ENCODE results near the gene MVB12B. TPM values are rescaled to one million over a fixed set of nuclear protein-coding genes. Genes with fewer than 3 reads are reported as not detected.

Gene MVB12B
- total RNA-seq, 1 experiment from 2014 or later = 5.7 TPM

DNA sequence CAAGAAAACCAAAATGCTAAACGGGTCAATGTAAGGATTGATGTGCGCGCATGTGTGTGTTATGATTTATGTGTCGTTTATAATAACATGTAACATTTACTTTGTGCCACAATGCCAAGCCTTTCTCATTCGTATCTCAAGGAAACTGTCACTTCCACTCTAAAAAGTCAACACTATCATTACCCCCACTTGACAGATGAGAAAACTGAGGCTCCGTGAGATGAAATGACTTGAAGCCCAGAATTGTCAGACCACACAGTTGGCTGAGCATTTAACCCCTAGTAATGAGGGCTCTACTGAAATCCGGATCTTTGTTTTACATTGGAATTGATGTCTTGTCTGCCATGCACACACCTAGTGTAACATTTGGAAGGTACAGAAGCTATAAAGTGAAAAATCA, 192.1 kb downstream of the MVB12B start (continued):
- TF ChIP-seq NR1H2 (CRISPR knock-in tag; IDR thresholded peaks at IDR 0.05) (no peak), GABPB1 (CRISPR knock-in tag; IDR thresholded peaks at IDR 0.05) (no peak), CREB1 (CRISPR knock-in tag; IDR thresholded peaks at IDR 0.05) (no peak), GTF2I (CRISPR knock-in tag; conservative IDR thresholded peaks at IDR 0.05) (no peak)
- TF ChIP-seq, protein P1, sequence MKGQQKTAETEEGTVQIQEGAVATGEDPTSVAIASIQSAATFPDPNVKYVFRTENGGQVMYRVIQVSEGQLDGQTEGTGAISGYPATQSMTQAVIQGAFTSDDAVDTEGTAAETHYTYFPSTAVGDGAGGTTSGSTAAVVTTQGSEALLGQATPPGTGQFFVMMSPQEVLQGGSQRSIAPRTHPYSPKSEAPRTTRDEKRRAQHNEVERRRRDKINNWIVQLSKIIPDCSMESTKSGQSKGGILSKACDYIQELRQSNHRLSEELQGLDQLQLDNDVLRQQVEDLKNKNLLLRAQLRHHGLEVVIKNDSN (CRISPR knock-in tag; IDR thresholded peaks at IDR 0.05) = no peak

DNA sequence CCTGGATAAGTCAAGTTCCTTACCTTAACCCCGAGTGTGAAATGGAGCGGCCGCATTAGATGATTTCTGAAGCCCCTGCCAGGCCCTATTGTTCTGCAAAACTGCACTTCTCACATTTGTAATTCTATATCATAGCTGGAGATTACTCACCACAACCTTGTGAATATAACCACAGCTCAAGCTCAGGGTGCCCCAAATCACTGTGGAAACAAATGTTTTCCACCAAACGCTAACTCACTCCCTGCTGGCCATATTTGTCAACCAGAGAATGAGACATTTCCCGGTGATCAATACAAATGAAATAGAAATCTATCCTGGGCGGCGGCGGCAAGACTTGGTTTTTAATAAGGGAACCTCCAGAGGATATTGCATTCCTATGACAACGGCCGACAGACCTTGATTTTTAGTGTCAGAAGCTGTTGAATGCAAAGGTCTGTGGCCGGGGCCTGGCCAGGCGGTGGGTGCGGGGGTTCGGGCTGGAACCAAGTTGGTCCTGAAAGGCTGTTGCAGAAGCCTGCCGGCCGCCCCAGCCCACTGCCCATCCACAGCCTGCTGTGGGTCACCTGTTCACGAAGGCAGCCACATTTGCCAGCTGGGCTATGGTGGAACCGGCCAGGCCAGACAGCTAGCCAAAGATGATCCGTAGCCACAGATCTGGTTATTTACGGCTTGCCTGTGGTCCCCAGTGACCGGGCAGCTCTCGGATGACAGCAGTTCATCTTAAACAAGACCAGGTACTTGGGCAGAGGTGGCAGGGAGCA, 193.2 kb downstream of the MVB12B start:
- H3K36me3 Mint-ChIP-seq = no peaks in the 10 kb centered on the region
- peaks cover 38% of the 10 kb centered on the region for H3K4me1 Mint-ChIP-seq
- H3K9me3 Mint-ChIP-seq = no peaks in the 10 kb centered on the region
- no peak for DNase-seq (ENCODE audit: low spot score)
- H3K27me3 Mint-ChIP-seq (ENCODE audit: low read depth) = peaks cover 20% of the 10 kb centered on the region
- no peak overlapping the region for H3K4me3 Mint-ChIP-seq
- POLR2A ChIA-PET = interaction anchor here (0.5 kb wide), 1 partner anchor 1760 kb away, joined by 6 read pairs; no protein-coding TSS in a partner anchor
- H3K27ac Mint-ChIP-seq = no peak overlapping the region
- ATAC-seq = no peak
- CTCF ChIA-PET = interaction anchor here (1.0 to 17.5 kb wide), 2 partner anchors 36 to 142 kb away, joined by 3 to 296 read pairs; no protein-coding TSS in a partner anchor
- TF ChIP-seq ATF1 (CRISPR knock-in tag; IDR thresholded peaks at IDR 0.05) = no peak
- TF ChIP-seq NFE2L1 (CRISPR knock-in tag; IDR thresholded peaks at IDR 0.05) = no peak
- TF ChIP-seq, protein P2, sequence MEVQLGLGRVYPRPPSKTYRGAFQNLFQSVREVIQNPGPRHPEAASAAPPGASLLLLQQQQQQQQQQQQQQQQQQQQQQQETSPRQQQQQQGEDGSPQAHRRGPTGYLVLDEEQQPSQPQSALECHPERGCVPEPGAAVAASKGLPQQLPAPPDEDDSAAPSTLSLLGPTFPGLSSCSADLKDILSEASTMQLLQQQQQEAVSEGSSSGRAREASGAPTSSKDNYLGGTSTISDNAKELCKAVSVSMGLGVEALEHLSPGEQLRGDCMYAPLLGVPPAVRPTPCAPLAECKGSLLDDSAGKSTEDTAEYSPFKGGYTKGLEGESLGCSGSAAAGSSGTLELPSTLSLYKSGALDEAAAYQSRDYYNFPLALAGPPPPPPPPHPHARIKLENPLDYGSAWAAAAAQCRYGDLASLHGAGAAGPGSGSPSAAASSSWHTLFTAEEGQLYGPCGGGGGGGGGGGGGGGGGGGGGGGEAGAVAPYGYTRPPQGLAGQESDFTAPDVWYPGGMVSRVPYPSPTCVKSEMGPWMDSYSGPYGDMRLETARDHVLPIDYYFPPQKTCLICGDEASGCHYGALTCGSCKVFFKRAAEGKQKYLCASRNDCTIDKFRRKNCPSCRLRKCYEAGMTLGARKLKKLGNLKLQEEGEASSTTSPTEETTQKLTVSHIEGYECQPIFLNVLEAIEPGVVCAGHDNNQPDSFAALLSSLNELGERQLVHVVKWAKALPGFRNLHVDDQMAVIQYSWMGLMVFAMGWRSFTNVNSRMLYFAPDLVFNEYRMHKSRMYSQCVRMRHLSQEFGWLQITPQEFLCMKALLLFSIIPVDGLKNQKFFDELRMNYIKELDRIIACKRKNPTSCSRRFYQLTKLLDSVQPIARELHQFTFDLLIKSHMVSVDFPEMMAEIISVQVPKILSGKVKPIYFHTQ (CRISPR knock-in tag; IDR thresholded peaks at IDR 0.05) = no peak
- TF ChIP-seq ZNF121 (CRISPR knock-in tag; IDR thresholded peaks at IDR 0.05) = no peak
- TF ChIP-seq SP1 (CRISPR knock-in tag; conservative IDR thresholded peaks at IDR 0.05) = no peak
- no peak for TF ChIP-seq OVOL2 (CRISPR knock-in tag; IDR thresholded peaks at IDR 0.05; ENCODE audit: borderline replicate concordance)
- TF ChIP-seq FOXJ3 (CRISPR knock-in tag; IDR thresholded peaks at IDR 0.05; ENCODE audit: borderline replicate concordance) = no peak
- no peak for TF ChIP-seq NR2C2 (CRISPR knock-in tag; IDR thresholded peaks at IDR 0.05)
- TF ChIP-seq, protein P3, sequence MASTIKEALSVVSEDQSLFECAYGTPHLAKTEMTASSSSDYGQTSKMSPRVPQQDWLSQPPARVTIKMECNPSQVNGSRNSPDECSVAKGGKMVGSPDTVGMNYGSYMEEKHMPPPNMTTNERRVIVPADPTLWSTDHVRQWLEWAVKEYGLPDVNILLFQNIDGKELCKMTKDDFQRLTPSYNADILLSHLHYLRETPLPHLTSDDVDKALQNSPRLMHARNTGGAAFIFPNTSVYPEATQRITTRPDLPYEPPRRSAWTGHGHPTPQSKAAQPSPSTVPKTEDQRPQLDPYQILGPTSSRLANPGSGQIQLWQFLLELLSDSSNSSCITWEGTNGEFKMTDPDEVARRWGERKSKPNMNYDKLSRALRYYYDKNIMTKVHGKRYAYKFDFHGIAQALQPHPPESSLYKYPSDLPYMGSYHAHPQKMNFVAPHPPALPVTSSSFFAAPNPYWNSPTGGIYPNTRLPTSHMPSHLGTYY (CRISPR knock-in tag; IDR thresholded peaks at IDR 0.05) = no peak
- TF ChIP-seq, protein P4, sequence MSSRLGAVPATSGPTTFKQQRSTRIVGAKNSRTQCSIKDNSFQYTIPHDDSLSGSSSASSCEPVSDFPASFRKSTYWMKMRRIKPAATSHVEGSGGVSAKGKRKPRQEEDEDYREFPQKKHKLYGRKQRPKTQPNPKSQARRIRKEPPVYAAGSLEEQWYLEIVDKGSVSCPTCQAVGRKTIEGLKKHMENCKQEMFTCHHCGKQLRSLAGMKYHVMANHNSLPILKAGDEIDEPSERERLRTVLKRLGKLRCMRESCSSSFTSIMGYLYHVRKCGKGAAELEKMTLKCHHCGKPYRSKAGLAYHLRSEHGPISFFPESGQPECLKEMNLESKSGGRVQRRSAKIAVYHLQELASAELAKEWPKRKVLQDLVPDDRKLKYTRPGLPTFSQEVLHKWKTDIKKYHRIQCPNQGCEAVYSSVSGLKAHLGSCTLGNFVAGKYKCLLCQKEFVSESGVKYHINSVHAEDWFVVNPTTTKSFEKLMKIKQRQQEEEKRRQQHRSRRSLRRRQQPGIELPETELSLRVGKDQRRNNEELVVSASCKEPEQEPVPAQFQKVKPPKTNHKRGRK (CRISPR knock-in tag; IDR thresholded peaks at IDR 0.05; ENCODE audit: borderline replicate concordance) = no peak
- no peak for TF ChIP-seq ZNF396 (CRISPR knock-in tag; IDR thresholded peaks at IDR 0.05; ENCODE audit: borderline replicate concordance)
- TF ChIP-seq ZBTB43 (CRISPR knock-in tag; IDR thresholded peaks at IDR 0.05) = no peak
- TF ChIP-seq NFATC4 (CRISPR knock-in tag; IDR thresholded peaks at IDR 0.05) = no peak
- TF ChIP-seq CREM (CRISPR knock-in tag; IDR thresholded peaks at IDR 0.05) = no peak
- TF ChIP-seq CREB1 (CRISPR knock-in tag; IDR thresholded peaks at IDR 0.05) = no peak
- no peak for TF ChIP-seq RORB (CRISPR knock-in tag; IDR thresholded peaks at IDR 0.05)
- no peak for TF ChIP-seq KAT7 (CRISPR knock-in tag; IDR thresholded peaks at IDR 0.05; ENCODE audit: borderline replicate concordance)
- TF ChIP-seq TP53 (CRISPR knock-in tag; IDR thresholded peaks at IDR 0.05) = no peak
- no peak for TF ChIP-seq NFYB (CRISPR knock-in tag; conservative IDR thresholded peaks at IDR 0.05; ENCODE audit: low read depth)

Measured in WTC11 (cell line).